GM20000 (cell line): ENCODE measurements around the gene ABCD3.

Source experiments
- DNase-seq: peaks from one replicate; pipeline ENCODE4 v3.0.0; 2012; ENCODE audit warnings: low spot score
- CTCF ChIP-seq: IDR thresholded peaks from 2 replicates; pipeline ENCODE4 v1.5.1; 2012; ENCODE audit warnings: mild to moderate bottlenecking, control low read depth; ENCODE audit errors: extremely low read depth, missing control alignments

Gene ABCD3

GRCh38 chr1:94535095-94535494 is 116.9 kb downstream of the ABCD3 start:
- no peak for TF ChIP-seq CTCF

DNA sequence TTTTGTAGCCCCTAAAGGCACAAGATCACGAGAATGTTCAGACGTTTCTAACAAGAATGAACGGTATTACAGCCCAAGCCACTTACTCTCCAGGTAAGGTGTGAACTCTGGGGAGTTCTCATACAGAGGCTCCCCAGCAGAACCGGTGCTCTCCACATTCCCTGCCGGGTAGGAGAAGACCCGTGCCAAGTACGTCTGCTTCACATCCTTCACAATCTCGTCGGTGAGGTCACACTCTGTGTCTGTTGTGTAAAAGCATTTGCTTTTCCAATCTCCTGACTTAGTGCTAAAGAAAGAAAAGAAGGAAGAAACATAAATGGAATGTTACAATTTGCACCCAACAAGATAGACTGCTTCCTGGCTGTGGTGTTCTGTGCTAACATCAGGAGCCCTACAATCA is 117.7 kb downstream of the ABCD3 start:
- DNase-seq: no peak
- TF ChIP-seq CTCF: no peak

More at GRCh38 chr1:94535095-94535494, 116.9 kb downstream of the ABCD3 start:
- DNase-seq: no peak

- no peak for TF ChIP-seq CTCF
- DNase-seq: no peak
Measured at GRCh38 chr1:94537254-94537653, 119.1 kb downstream of the ABCD3 start.

- DNase-seq: no peak
- TF ChIP-seq CTCF: no peak
Measured at GRCh38 chr1:94538243-94538827, 120.1 kb downstream of the ABCD3 start.

DNA sequence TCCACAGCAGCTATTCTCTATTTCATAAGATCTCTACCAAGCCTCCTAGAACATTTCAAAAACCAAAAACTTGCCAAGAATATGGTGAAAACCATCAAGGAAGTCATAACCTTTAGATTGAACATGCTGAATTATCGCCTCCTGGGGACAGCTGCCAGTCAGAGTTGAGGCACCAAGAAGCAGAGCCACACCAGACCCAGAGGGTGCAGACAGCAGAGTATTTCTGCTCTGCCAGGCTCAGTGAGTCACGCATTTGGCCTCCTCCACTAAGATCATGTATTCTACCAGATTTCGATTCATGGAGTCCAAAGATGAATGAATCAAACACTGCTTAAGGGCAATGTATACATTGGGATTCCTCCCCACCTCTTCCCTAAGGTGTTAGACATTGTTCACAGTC is 121.3 kb downstream of the ABCD3 start:
- DNase-seq: no peak
- TF ChIP-seq CTCF: no peak

GRCh38 chr1:94540440-94541245 is 122.5 kb downstream of the ABCD3 start:
- no peak for DNase-seq
- TF ChIP-seq CTCF: no peak

DNA sequence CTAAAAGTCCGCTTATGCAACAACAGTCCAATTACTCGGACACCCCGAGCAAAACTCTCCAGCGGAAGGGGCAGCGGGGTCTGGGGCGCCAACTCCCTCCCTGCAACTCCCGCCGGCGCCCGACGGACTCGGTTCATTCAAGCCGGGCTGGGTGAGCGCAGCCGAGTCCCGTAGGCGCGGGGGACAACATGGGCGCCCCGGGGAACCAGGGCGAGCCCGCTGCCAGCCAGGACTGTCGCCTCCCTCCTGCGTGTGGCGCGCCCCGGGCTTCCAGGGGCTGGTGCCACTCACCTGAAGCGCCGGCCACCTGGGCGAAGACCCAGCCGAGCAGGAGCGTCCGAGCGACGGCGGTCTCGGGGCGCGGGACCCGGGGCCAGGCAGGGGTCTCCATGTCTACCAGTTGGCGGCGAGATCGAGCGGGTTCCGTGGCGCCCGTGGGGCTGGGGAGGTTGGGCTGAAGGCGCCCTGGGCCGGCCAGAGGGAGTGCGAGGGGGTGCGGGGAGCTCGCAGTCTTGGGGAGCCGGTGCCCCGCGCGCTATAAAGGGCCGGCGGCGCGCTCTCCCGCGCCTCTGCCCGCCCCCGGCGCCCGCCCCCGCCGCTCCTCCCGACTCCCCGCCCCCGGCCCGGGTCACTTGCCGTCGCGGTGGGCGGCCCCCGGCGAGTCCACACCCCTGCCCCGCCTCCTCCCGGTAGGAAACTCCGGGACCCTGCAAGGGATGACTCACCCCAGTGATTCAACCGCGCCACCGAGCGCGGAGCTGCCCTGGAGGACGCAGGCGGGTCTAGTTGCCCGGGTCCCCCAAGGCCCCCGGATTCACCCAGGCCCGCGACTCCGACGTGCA is 123.3 kb downstream of the ABCD3 start, which contains the start of gene F3:
TSS of gene F3 (minus strand) at position 514 of the 842 bp plus-strand sequence. CDS start at position 391, 123 bp downstream.
- DNase-seq: peak; percentile 79
- no peak for TF ChIP-seq CTCF
